Measurements from ENCODE around the gene ASCL4.

GRCh38 chr12:107782067-107782466 is 7.6 kb downstream of the ASCL4 start:
- TF ChIP-seq POLR2A (IDR thresholded peaks at IDR 0.05; ENCODE audit: low read length) (no peak), GATA1 (IDR thresholded peaks at IDR 0.05; ENCODE audit: low read depth, low read length) (no peak)
